Cardiac septum (tissue), 1 donor: Measurements from ENCODE around the gene CDK6. TPM values are rescaled to one million over a fixed set of nuclear protein-coding genes. Genes with fewer than 3 reads are reported as not detected.

Experiments used
- DNase-seq: peaks from one replicate; pipeline ENCODE4 v3.0.0-alpha.2; 2020; ENCODE audit warnings: low spot score
- intact Hi-C: fragments of 100-400 bp; cut with DNase I; formaldehyde crosslinking; loops from one replicate; pipeline ENCODE4 v1.14.0; 2022
- total RNA-seq: library from RNA; stranded (reverse); fragmentation: NEBNext Ultra II Directional; extraction: Animal tissue kit (Norgen Biotek cat#: 25700); gene quantifications from one replicate; pipeline ENCODE4 v1.2.1, GENCODE V29; 2021
- donor health status: DM: no; HTN: no; CAD: no.

The CDK6 gene
- total RNA-seq, 1 donor from 2014 or later: 12.4 TPM

DNA sequence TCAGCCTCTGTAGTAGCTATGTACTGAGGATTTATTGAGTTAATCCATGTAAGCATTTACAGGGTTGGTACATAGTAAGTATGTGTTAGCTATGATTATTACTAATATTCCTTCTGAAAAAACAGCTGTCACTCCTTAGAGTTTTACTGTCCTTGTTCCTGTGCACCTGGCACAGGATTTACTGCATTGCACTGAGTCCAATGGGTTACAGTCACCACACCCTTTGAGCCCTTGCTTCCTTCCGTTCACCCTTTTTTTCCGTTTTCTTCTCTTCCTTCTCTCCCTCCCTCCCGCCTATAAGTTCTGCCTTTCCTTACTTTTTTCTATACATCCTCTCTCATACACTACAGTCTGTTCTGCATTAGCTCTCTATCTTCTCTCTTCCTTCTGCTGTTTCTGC, 12.5 kb upstream of the CDK6 start:
- no peak for DNase-seq
- intact Hi-C loops: no loop called here

DNA sequence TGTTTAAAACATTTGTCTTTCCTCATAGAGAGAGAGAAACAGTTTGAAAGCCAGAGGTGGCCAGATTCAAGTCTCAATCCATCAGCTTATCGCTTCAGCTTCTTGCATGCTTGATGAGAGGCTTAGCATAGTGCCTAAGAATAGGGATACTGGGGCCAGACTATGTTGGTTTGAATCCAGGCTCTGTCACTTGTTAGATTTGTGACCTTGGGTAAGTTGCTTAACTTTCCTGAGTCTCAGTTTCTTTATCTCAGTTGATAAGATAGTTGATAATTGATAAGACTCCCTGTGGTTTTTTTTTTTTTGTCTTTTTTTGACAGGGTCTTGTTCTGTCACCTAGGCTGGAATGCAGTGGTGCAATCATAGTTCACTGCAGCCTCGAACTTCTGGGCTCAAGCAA, 12.1 kb upstream of the CDK6 start:
- no peak for DNase-seq
- intact Hi-C loops: no loop called here

DNA sequence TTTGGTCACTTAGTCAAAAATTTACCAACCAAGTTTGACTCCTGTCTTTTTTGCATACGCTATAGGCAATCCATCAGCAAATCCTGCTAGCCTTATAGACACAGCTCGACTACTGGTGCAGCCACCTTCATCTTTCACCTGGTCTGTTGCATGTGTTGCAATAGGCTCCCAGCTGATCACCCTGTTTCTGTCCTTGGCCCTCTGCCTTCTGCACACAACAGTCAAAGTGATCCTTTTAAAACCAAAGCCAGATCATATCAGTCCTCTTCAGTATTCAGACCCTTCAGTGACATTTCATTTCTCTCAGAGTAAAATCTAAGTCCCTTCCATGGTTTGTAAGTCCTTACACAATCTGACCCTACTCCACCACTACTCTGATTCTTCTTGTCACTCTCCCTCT, 10.9 kb upstream of the CDK6 start:
- no peak for DNase-seq
- intact Hi-C loops: no loop called here

DNA sequence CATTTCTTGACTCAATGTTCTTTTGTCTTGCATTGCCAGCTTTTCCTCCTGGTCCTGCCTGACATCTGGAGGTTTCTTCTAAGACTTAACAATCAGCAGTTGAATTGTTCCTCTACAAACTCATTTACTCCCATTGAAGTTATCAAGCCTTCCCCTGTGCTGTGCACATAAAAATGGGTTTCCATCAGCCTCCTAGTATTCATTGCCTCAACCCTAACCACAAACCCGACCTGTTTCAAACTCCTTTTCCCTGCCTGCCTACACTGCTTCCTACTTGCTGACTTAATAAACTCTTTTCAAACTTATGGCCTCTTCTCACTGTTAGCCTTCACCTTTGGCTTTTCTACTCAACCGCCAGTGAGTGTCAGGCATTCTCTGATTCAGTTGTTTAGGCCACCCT, 9.4 kb upstream of the CDK6 start:
- intact Hi-C loops: no loop called here

GRCh38 chr7:92843781-92844180, 7.4 kb upstream of the CDK6 start:
- no peak for DNase-seq
- intact Hi-C loops: no loop called here

More for the DNA sequence above, 9.4 kb upstream of the CDK6 start:
- DNase-seq: no peak

DNA sequence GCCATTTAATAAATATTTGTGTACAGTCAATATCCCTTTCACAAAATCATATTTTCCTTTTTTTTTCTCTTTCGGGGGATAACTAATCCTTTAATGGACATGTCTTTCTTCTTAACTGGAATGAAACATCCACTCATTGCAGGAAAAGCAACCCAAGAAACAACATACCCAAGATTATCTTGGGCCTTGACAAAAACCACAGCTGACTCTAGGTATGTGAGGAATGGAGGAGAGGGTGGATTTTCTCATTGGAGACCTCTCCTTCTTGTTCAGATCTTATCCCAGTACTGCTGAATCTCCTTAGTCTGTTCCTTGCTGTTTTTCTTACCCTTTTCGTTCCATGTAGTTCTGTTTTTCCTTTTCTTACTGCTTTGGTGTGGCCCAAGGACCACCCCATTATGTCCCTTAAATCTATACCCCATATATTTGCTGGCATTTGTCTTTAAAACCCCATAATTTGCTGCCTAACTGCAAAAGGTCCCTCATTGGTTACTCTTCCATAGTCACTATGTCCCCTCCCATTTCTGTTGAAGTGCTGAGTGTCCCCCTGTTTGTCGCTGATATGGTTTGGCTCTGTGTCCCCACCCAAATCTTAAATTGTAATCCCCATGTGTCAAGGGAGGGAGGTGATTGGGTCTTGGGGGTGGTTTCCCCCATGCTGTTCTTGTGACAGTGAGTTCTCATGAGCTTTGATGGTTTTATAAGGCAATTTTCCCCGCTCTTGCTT, 6.8 kb upstream of the CDK6 start:
- no peak for DNase-seq
- intact Hi-C loops: no loop called here

DNA sequence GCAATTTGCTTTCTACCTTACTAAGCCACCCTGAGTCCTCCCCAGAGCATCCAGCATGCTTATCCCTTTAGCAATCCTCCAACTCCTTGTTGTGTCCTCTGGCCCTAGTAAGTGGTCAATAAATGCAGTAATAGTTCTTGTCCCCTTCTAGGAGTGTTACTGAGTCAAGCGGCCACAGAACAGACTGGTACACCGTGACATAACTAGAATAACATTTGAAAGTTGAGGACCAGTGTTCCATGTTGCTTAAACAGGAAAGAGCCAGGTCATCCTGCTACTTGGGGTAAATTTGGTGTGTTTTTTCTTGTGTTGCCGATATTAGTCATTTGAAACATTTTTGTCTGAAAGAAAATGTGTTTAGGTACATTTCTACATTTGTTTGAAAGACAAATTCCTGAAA, 4.8 kb upstream of the CDK6 start:
- intact Hi-C loops: no loop called here
- DNase-seq: no peak

DNA sequence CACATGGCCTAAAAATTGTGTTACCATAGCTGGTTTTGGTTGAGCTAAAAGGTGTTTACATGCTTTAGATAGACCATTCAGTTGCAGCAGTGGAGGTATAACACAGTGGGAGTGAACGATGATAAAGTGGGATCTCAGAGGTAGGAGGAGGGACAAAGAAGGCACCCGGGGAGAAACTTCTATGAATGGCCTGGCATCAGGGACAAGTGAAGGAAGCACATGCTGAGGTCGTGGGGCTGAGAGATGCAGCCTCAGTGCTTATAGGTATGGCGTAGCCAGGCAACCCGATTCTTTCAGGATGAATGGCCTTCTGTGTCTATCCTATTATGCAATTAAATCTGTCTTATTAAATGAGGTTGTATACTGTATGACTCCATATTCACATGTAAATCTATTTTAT, 3.9 kb upstream of the CDK6 start:
- intact Hi-C loops: no loop called here
- DNase-seq: no peak

DNA sequence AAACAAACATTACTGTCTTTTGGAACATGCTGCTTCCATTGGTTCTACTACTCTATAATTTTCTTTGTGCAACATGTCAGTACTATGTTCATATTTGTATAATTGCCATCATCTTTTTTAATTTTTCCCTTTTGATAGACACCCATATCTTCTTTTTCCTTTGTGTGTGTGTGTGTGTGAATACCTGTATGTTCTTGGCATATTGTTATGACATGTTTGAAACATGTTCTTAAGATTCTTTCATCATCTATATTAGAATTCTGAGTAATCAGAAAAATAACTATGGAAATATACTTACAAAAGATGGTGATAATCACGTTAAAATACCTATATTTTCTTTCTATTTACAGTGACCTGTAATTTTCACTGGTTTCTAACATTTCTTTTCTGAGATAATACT, 3.5 kb upstream of the CDK6 start:
- no peak for DNase-seq
- intact Hi-C loops: loop anchor here (10.0 kb wide), 3 partner anchors 55 to 595 kb away; partner anchors contain the start of genes ANKIB1 and KRIT1

DNA sequence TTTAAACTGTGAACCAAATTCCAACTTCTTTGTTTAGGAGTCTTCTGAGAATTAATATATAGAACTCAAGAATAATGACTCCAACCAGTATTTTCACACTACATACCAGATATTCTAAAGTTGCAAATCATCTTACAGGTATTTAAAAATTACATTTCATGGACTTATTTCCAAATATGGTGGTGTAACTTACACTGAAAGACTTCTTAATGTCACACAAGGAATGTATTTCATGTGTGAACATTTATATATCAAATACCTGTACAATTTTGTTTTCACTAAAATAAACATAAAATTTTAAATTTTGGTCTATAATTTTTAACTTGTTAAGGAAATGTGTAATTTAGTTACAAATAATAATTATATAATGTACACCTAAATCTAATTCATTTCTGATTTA, 2.6 kb upstream of the CDK6 start:
- intact Hi-C loops: loop anchor here (10.0 kb wide), 3 partner anchors 54 to 594 kb away; partner anchors contain the start of genes ANKIB1 and KRIT1
- no peak for DNase-seq

DNA sequence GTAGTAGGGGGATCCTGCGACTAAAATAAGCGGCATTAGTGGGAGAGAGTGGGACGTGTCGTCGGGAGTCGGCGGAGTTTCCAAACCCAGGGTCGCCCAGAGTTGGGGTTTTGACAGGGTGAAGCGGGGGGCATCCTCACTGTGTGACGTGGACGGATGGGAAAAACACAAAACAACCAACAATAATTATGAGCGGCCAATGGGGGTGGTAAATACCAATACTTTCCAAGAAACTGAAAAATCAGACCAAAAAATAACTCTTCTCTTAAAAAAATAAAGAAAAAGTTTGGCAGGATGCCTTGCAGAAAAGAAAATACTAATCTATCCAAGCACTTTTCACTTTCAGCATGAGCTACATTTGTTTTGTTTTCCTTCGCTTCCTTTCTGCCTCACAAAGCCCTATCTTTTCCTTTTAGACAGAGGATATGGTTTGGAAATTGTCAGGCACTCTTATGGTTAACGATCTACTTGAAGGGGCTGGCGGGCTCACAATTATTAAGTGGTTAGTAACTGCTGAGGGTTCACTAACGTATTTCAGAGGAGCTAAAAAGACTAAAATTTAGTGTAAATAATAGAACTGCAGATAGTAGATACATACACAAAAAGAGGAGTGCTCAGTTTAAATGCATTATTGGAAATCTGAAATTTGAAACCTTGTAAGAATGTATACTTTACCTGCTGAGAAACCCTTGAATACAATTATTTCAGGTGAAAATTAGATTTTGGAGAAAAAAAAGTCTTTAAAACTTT, 802 bp upstream of the CDK6 start:
- no peak for DNase-seq
- intact Hi-C loops: loop anchor here (10.0 kb wide), 3 partner anchors 52 to 592 kb away; partner anchors contain the start of genes ANKIB1 and KRIT1

DNA sequence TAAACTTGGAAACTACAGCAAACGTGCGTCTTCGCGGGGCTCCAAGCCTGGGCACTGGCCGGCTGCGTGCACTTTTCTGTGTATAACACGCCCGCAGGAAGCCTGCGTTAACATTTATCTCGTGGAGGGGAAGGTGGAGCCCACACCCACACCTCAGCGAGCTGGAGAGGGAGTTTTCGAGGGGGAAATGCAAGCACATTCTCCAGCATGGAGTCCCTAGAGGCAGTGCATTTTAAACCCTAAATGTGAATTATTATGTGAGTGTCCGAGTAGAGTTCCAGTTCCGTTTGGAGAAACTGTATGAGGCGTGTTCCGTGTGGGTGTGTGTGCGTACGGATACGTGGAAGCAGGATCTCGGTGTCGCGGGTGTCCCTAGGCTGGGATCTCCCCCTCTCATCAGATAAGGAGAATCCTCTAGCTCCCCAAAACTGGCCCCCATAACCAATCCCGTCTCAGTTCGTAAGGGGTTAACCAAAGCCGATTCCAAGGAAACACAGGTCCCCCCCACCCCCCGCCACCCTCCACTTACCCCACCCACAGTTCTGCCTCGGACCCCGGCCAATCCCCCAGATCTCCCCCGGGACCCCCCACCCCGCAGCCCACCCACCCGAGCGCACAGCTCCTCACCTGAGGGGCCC, 403 bp downstream of the CDK6 start:
- intact Hi-C loops: loop anchor here (10.0 kb wide), 3 partner anchors 51 to 591 kb away; partner anchors contain the start of genes ANKIB1 and KRIT1
- peak; percentile 78 for DNase-seq

GRCh38 chr7:92835261-92835850, 1.0 kb downstream of the CDK6 start:
- intact Hi-C loops: loop anchor here (10.0 kb wide), 3 partner anchors 51 to 591 kb away; partner anchors contain the start of genes ANKIB1 and KRIT1
- peak; percentile 78 for DNase-seq

DNA sequence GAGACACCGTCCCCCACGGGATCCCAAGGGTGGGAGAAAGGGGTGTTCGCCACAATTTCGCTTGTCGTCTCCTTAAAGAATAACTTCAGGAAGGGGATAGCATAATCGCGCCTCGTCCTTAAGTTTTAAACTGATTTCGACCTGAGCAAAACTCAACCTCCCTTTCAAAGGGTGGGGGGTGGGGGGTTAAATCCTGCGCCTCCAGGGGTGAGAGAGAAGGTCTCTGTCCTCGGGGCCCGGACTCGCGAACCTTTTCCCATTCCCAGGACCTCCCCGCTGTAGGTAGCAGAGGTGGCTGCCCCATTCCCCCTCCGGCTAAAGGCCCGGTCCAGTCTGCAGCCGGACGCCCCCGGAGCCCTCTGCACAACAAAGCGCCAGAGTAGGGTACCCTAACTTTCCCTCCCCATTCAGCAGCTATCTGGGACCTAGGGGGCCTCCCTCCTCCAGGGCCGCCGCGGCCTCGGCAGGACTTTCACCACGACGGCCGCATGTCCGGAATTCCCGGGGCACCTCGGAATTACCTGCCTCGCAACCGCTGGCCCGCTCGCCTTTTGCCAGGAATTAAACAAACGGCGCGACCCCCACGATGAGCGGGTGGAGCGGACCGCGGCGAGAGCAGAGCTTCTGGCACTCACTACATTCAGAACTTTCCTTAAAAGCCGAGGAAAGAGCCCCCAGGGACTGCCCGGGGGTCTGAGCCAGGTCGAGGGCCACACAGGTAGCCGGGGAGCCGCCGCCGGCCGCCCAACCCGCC, 1.7 kb downstream of the CDK6 start:
- intact Hi-C loops: loop anchor here (1.0 to 10.0 kb wide), 5 partner anchors 50 to 590 kb away; partner anchors contain the start of genes ANKIB1 and KRIT1
- DNase-seq: no peak

DNA sequence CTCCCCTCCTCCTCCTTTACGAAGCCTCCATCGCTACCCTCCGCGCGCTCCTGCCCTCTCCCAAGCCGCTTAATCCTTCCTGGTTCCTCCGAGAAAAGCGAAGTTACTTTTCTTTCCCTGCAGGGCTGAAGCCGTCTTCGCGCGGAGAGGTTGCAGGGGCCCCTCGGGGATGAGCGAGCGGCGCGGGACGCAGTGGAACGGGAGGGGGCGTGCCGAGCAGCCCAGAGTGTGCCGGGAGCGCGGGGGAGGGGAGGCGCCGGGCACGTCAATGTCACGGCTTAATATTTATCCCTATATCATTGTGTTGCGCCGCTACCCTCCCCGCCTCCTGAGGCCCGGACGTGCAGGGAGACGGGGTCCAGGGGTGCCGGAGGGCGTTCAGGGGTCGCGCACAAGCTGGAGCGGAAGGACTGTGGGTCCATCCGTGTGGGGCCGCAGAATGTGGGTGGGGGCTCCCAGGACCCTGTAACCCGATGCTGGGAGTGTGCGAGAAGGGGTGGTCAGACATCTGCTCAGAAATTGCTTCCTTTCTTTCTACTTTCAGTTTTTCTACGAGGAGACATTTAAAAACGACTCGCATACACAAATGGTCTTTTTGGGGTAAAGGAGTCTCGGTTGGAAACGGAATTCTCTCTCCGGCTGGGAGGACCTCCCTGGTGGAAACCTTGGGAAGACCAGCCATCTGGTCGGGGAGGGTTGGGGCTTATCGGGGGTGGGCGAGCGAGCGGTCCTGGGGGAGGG, 2.4 kb downstream of the CDK6 start:
- DNase-seq: peak; percentile 90
- intact Hi-C loops: loop anchor here (1.0 to 10.0 kb wide), 6 partner anchors 49 to 589 kb away; partner anchors contain the start of genes ANKIB1 and KRIT1

DNA sequence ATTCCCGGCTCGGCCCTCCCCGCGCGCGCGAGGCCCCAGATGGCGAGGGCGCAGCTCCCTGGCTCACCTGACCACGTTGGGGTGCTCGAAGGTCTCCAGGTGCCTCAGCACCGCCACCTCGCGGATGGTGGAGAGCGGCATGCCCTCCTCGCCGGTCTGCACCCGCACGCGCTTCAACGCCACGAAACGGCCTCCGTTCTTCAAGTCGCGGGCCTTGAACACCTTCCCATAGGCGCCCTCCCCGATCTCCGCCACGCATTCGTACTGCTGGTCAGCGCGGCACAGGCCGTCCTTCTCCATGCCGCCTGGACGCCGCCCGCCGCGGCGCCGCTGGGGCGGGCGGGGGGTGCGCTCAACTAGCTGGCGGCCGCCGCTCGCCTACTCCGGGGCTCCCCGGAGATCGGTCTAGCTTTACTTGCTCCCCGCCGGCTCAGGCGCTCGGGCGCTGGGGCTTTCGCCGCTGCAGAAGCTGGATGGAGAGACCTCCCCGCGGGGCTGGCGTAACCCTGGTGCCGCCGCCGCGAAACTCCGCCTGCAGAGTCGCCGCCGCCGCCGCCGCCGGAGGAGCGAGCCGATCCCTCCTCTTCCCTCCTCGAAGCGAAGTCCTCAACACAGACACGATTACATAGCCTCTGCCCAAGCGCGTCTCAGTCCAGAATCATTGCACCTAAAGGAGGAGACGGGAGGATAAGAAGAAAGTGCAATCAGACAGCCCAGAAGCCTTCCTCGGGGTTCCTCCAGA, 3.2 kb downstream of the CDK6 start:
- intact Hi-C loops: loop anchor here (1.0 to 10.0 kb wide), 5 partner anchors 48 to 588 kb away; partner anchors contain the start of genes ANKIB1 and KRIT1
- DNase-seq: peak; percentile 95

GRCh38 chr7:92832534-92833023, 3.8 kb downstream of the CDK6 start:
- DNase-seq: no peak
- intact Hi-C loops: loop anchor here (1.0 to 10.0 kb wide), 5 partner anchors 48 to 588 kb away; partner anchors contain the start of genes ANKIB1 and KRIT1
